HG03159 (cell line): ENCODE data around the gene SNX9.

Experiments
- ATAC-seq: cut with Tn5 transposase; IDR thresholded peaks from one replicate; pipeline ENCODE4 v1.9.1; 2021; ENCODE audit warnings: mild to moderate bottlenecking, moderate library complexity; ENCODE audit not compliant: unreplicated experiment

SNX9 gene

GRCh38 chr6:157989541-157990289 lies 166.7 kb downstream of the SNX9 start:
- ATAC-seq = no peak

- ATAC-seq = peak; percentile 38
Observed at GRCh38 chr6:157990321-157991066, 167.4 kb downstream of the SNX9 start.

- ATAC-seq = no peak
Observed at GRCh38 chr6:157991067-157991432, 168.0 kb downstream of the SNX9 start.

- ATAC-seq = no peak
Observed at GRCh38 chr6:157993076-157993475, 170.0 kb downstream of the SNX9 start.

GRCh38 chr6:157994125-157994795 lies 171.2 kb downstream of the SNX9 start:
- ATAC-seq = no peak
